Natural killer cell (primary cell): ENCODE results near the gene RBKS. TPM values are rescaled to one million over a fixed set of nuclear protein-coding genes. Genes with fewer than 3 reads are reported as not detected.

Source experiments
- ATAC-seq, 3 donors: fragments of 150-1000 bp in 2 of 3; fragments of 200-7000 bp in 1 of 3; cut with Tn5 transposase; 1 replicate in 1 of 3; 2 replicates in 2 of 3; pipeline ENCODE4 v1.10.0; 2021; ENCODE audit warnings: mild to moderate bottlenecking in 2 of 3, moderate library complexity in 2 of 3
- DNase-seq, 2 donors: peaks; one replicate each; pipeline versions ENCODE4 v3.0.0 to v3.0.0-alpha.2; 2013 to 2021; ENCODE audit warnings: mixed read lengths in 1 of 2
- H3K27ac ChIP-seq: one replicate; pipeline ENCODE4 v1.5.1; 2013; ENCODE audit warnings: mild to moderate bottlenecking, low read length
- H3K27me3 ChIP-seq: one replicate; pipeline ENCODE4 v1.6.1; 2013; ENCODE audit warnings: low read length; ENCODE audit not compliant: control insufficient read depth, insufficient read depth
- H3K36me3 ChIP-seq: one replicate; pipeline ENCODE4 v1.6.1; 2013; ENCODE audit warnings: low read length; ENCODE audit not compliant: control insufficient read depth, insufficient read depth
- H3K4me1 ChIP-seq: one replicate; pipeline ENCODE4 v1.6.1; 2013; ENCODE audit warnings: low read length; ENCODE audit not compliant: control insufficient read depth, insufficient read depth
- H3K4me3 ChIP-seq: one replicate; pipeline ENCODE4 v1.5.1; 2013; ENCODE audit warnings: low read length
- H3K9me3 ChIP-seq: one replicate; pipeline ENCODE4 v1.6.1; 2013; ENCODE audit warnings: low read length; ENCODE audit not compliant: control insufficient read depth, insufficient read depth
- H3K27ac Mint-ChIP-seq, 2 donors: one replicate each; pipeline ENCODE4 v1.8.0; 2022; ENCODE audit warnings: mild to moderate bottlenecking in 2 of 2, mixed read lengths in 2 of 2, moderate library complexity in 1 of 2
- H3K27me3 Mint-ChIP-seq, 2 donors: one replicate each; pipeline ENCODE4 v1.8.0; 2022; ENCODE audit warnings: low read depth in 2 of 2, mixed read lengths in 2 of 2
- H3K36me3 Mint-ChIP-seq: one replicate; pipeline ENCODE4 v1.8.0; 2022; ENCODE audit warnings: mixed read lengths
- H3K4me1 Mint-ChIP-seq, 2 donors: one replicate each; pipeline ENCODE4 v1.8.0; 2022; ENCODE audit warnings: mixed read lengths in 2 of 2
- H3K4me3 Mint-ChIP-seq: one replicate; pipeline ENCODE4 v1.8.0; 2022; ENCODE audit warnings: mild to moderate bottlenecking, moderate library complexity, mixed read lengths
- H3K9me3 Mint-ChIP-seq, 2 donors: one replicate each; pipeline ENCODE4 v1.8.0; 2022; ENCODE audit warnings: mixed read lengths in 2 of 2
- WGBS: methylation state at CpG from one replicate; pipeline ENCODE4 v1.1.7; 2013; ENCODE audit warnings: missing lambda C conversion rate; ENCODE audit not compliant: insufficient coverage; 5-methylcytosine and 5-hydroxymethylcytosine counted together
- intact Hi-C: fragments of 100-400 bp; cut with micrococcal nuclease; formaldehyde crosslinking; loops from one replicate; pipeline ENCODE4 v1.14.2; 2022
- total RNA-seq, 4 donors: library from RNA; stranded (reverse); fragments of 120-200 nt in 1 of 4; gene quantifications; one replicate each; pipeline versions ENCODE4 v1.2.3 to v1.2.4, GENCODE V29; 2013 to 2022
- TF ChIP-seq, protein P1 (sequence below): fragments of 200-600 bp; IDR thresholded peaks from one replicate; pipeline ENCODE4 v1.8.0; 2022; ENCODE audit warnings: antibody characterized with exemption

RBKS gene
- total RNA-seq, 3 donors from 2014 or later (not counting 1 experiment from before 2014, with no cell fraction given), result 11.5 to 20.9 (median 12.8) TPM

DNA sequence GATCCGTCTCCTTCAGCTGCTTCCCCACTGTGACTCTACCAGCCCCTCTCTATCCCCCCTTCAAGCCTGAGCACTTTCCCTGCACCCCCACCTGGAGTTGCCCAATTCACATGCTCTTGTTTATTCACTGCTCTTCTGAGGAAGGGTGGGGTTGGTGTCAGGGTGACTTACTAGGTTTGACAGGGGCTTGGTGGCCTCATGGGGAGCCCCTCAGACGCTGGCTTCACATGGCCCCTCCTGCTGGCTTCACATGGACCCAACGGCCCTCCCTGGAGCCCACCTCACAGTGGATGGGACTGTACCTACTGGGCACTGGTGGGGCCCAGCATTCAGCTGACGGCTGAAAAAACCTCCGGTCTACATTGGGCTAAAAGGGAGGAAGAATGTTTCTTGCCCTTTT is 135.4 kb downstream of the RBKS start:
- H3K4me3 Mint-ChIP-seq, result no peak overlapping the region
- no peaks in the 10 kb centered on the region for H3K4me1 Mint-ChIP-seq
- no peaks in the 10 kb centered on the region for H3K9me3 ChIP-seq
- no peaks in the 10 kb centered on the region for H3K27me3 ChIP-seq
- no peak overlapping the region for H3K27ac ChIP-seq
- H3K4me1 ChIP-seq, result no peaks in the 10 kb centered on the region
- WGBS, result 84% methylated on average over 5 of the region's 5 CpGs
- peaks cover 0 to 4% of the 10 kb centered on the region in 2 donors for H3K27me3 Mint-ChIP-seq
- no peak overlapping the region for H3K4me3 ChIP-seq
- ATAC-seq, result no peak
- no peaks in the 10 kb centered on the region for H3K36me3 Mint-ChIP-seq
- no peaks in the 10 kb centered on the region for H3K9me3 Mint-ChIP-seq
- no peak for DNase-seq
- TF ChIP-seq, protein P1, sequence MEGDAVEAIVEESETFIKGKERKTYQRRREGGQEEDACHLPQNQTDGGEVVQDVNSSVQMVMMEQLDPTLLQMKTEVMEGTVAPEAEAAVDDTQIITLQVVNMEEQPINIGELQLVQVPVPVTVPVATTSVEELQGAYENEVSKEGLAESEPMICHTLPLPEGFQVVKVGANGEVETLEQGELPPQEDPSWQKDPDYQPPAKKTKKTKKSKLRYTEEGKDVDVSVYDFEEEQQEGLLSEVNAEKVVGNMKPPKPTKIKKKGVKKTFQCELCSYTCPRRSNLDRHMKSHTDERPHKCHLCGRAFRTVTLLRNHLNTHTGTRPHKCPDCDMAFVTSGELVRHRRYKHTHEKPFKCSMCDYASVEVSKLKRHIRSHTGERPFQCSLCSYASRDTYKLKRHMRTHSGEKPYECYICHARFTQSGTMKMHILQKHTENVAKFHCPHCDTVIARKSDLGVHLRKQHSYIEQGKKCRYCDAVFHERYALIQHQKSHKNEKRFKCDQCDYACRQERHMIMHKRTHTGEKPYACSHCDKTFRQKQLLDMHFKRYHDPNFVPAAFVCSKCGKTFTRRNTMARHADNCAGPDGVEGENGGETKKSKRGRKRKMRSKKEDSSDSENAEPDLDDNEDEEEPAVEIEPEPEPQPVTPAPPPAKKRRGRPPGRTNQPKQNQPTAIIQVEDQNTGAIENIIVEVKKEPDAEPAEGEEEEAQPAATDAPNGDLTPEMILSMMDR, result no peak
- H3K27ac Mint-ChIP-seq, result no peak overlapping the region
- intact Hi-C loops, result loop anchor here (1.0 kb wide), 1 partner anchor 697 kb away; no protein-coding TSS in a partner anchor
- H3K36me3 ChIP-seq, result no peaks in the 10 kb centered on the region

DNA sequence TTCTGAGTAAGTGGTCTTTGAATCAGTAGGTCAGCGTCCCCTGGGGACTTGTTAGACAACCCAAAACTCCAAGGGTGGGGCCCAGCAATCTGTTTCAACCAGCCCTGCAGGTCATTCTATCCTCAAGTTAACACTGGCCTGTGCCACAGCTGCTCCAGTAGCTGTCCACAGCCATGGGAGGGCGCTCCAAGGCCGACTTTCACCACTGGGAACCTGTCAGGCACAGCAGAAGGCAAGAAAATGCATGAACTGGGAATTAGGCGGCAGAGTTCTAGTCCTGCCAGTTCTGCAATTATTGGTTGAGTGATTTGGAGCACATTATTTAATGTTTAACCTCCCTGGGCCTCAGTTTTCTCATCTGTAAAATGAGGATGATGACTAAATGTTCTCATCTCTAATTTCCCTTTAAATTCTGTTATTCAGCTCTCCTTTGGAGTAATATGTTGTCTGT is 136.0 kb downstream of the RBKS start:
- intact Hi-C loops, result loop anchor here (1.0 kb wide), 1 partner anchor 698 kb away; no protein-coding TSS in a partner anchor
- WGBS, result 32% methylated on average over 4 of the region's 4 CpGs

DNA sequence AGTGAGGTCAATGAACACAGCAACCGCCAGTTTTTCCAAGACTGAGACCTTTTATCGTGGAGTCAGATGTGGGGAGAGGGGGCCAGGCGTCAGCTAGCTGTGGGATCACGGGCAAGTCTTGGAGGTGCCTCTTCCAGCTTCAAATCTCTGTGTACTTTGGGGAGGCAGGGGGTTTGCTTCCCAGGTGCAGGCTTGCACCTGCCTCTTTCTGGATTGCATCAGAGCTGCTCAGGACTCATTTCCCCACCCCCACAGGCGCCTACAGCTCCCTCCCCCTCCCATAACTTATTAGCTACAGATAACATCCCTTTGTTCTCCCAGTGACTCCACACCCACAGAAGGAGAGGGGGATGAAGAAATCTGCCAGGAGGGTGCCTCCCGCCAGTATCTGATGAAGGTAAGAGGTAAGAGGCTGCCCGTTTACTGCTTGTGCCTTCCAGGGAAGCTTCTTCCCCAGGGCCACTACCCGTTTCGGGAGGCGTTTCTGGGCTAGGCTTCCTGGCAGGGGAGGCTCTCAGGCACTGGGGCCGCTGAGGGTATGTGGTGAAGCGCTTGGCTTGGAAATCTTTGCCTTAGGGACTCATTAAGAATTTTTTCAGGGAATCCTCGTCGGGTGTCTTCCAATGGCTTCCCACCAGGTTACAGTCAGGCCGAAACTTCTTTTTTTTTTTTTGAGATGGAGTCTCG is 137.5 kb downstream of the RBKS start:
- H3K4me3 ChIP-seq, result no peak overlapping the region
- no peaks in the 10 kb centered on the region for H3K36me3 ChIP-seq
- TF ChIP-seq, protein P1, result no peak
- no peaks in the 10 kb centered on the region for H3K9me3 ChIP-seq
- no peaks in the 10 kb centered on the region for H3K27me3 ChIP-seq
- H3K4me1 ChIP-seq, result no peaks in the 10 kb centered on the region
- Mint-ChIP-seq H3K9me3 (peaks cover 6 to 7% of the 10 kb centered on the region in 2 donors), H3K36me3 (no peaks in the 10 kb centered on the region), H3K4me3 (no peak overlapping the region), H3K27me3 (peaks cover 12 to 19% of the 10 kb centered on the region in 2 donors), H3K27ac (no peak overlapping the region), H3K4me1 (no peaks in the 10 kb centered on the region)
- no peak overlapping the region for H3K27ac ChIP-seq
- no peak for ATAC-seq
- intact Hi-C loops, result no loop called here
- 86% methylated on average over 15 of the region's 16 CpGs for WGBS
- no peak for DNase-seq

More for the DNA sequence above, 136.0 kb downstream of the RBKS start:
- no peak overlapping the region for H3K27ac Mint-ChIP-seq
- Histone ChIP-seq H3K4me1 (no peaks in the 10 kb centered on the region), H3K27ac (no peak overlapping the region), H3K4me3 (no peak overlapping the region), H3K36me3 (no peaks in the 10 kb centered on the region), H3K9me3 (no peaks in the 10 kb centered on the region), H3K27me3 (no peaks in the 10 kb centered on the region)
- H3K4me1 Mint-ChIP-seq, result no peaks in the 10 kb centered on the region
- H3K27me3 Mint-ChIP-seq, result peaks cover 0 to 6% of the 10 kb centered on the region in 2 donors
- no peak overlapping the region for H3K4me3 Mint-ChIP-seq
- no peaks in the 10 kb centered on the region for H3K9me3 Mint-ChIP-seq
- no peaks in the 10 kb centered on the region for H3K36me3 Mint-ChIP-seq
- TF ChIP-seq, protein P1, result peak; percentile 51
- peak; percentile 43 to 73 for DNase-seq
- ATAC-seq, result peak; percentile 80 to 85 (median 83)
